ENCODE results near the gene OGG1.

GRCh38 chr3:9703736-9704346 is 45.9 kb upstream of the OGG1 start, which contains the start of gene CPNE9:
- TF ChIP-seq CTCF (IDR thresholded peaks at IDR 0.05) (no peak), POLR2A (IDR thresholded peaks at IDR 0.05) (no peak)

Data from right lobe of liver (tissue), 4 donors.